HepG2 (cell line): ENCODE results near the gene TEDC2. TPM values are rescaled to one million over a fixed set of nuclear protein-coding genes. Genes with fewer than 3 reads are reported as not detected.

Experiments used
- ADNP ChIP-seq: sonication (generic); formaldehyde crosslinking; IDR thresholded peaks from 2 replicates; pipeline ENCODE4 v1.4.0; 2020; ENCODE audit warnings: missing genetic modification reagents
- ATM ChIP-seq: fragments of 450-650 bp; IDR thresholded peaks from 2 replicates; pipeline ENCODE4 v1.7.1; 2017; ENCODE audit warnings: mild to moderate bottlenecking, borderline replicate concordance
- CENPBD1 ChIP-seq: sonication (generic); formaldehyde crosslinking; IDR thresholded peaks from 2 replicates; pipeline ENCODE4 v1.8.0; 2022; ENCODE audit warnings: missing genetic modification reagents, low read depth, mild to moderate bottlenecking, borderline replicate concordance
- NKX3-1 ChIP-seq: sonication (generic); formaldehyde crosslinking; IDR thresholded peaks from 2 replicates; pipeline ENCODE4 v1.5.0; 2020; ENCODE audit warnings: missing genetic modification reagents
- PCBP1 ChIP-seq: fragments of 200-400 bp; formaldehyde crosslinking; IDR thresholded peaks from 2 replicates; pipeline ENCODE4 v1.6.1; 2017; ENCODE audit warnings: mild to moderate bottlenecking, low read depth, low read length, borderline replicate concordance
- RARA ChIP-seq: IDR thresholded peaks from 2 replicates; pipeline ENCODE4 v1.6.1; 2016; ENCODE audit warnings: missing genetic modification reagents, missing compliant biosample characterization
- RFXAP ChIP-seq: sonication (generic); formaldehyde crosslinking; IDR thresholded peaks from 2 replicates; pipeline ENCODE4 v1.4.0; 2020; ENCODE audit warnings: missing genetic modification reagents, borderline replicate concordance
- SRY ChIP-seq: sonication (generic); formaldehyde crosslinking; IDR thresholded peaks from 2 replicates; pipeline ENCODE4 v1.8.0; 2022; ENCODE audit warnings: mild to moderate bottlenecking, missing genetic modification reagents
- TFDP1 ChIP-seq: IDR thresholded peaks from 2 replicates; pipeline ENCODE4 v1.6.1; 2016; ENCODE audit warnings: missing compliant biosample characterization, missing genetic modification reagents, borderline replicate concordance
- ZFY ChIP-seq: sonication (generic); formaldehyde crosslinking; IDR thresholded peaks from 2 replicates; pipeline ENCODE4 v1.4.0; 2020; ENCODE audit warnings: missing genetic modification reagents
- ZNF18 ChIP-seq: sonication (generic); formaldehyde crosslinking; IDR thresholded peaks from 2 replicates; pipeline ENCODE4 v1.8.0; 2022; ENCODE audit warnings: mild to moderate bottlenecking, missing genetic modification reagents; ENCODE audit not compliant: insufficient replicate concordance
- ZNF253 ChIP-seq: sonication (generic); formaldehyde crosslinking; IDR thresholded peaks from 2 replicates; pipeline ENCODE4 v1.8.0; 2022; ENCODE audit warnings: mild to moderate bottlenecking, missing genetic modification reagents, borderline replicate concordance
- ZNF318 ChIP-seq: sonication (generic); formaldehyde crosslinking; IDR thresholded peaks from 2 replicates; pipeline ENCODE4 v1.4.0; 2020; ENCODE audit warnings: mild to moderate bottlenecking, missing genetic modification reagents
- ZNF331 ChIP-seq: sonication (generic); formaldehyde crosslinking; IDR thresholded peaks from 2 replicates; pipeline ENCODE4 v1.4.0; 2020; ENCODE audit warnings: missing genetic modification reagents
- ZNF713 ChIP-seq: sonication (generic); formaldehyde crosslinking; IDR thresholded peaks from 2 replicates; pipeline ENCODE4 v1.4.0; 2020; ENCODE audit warnings: mild to moderate bottlenecking, missing genetic modification reagents
- ZNF878 ChIP-seq: sonication (generic); formaldehyde crosslinking; IDR thresholded peaks from 2 replicates; pipeline ENCODE4 v1.8.1; 2023; ENCODE audit warnings: mild to moderate bottlenecking, missing genetic modification reagents, moderate library complexity
- ZZZ3 ChIP-seq: sonication (generic); formaldehyde crosslinking; IDR thresholded peaks from 2 replicates; pipeline ENCODE4 v1.4.0; 2020; ENCODE audit warnings: missing genetic modification reagents, mild to moderate bottlenecking, borderline replicate concordance
- polyA plus RNA-seq, 8 experiments: library from polyadenylated mRNA; depleted of rRNA in 3 of 8; stranded (reverse) in 7 of 8; unstranded in 1 of 8; fragments of >200 nt; fragmentation: Illumina TruSeq in 4 of 8; extraction: Trizol in 4 of 8; gene quantifications; 2 replicates each; pipeline versions ENCODE4 v1.2.1 to v1.2.3, GENCODE V29; 2011 to 2016; ENCODE audit warnings: low read depth in 4 of 8, missing spikeins in 1 of 8, mixed read lengths in 1 of 8; ENCODE audit not compliant: insufficient read depth in 1 of 8
- total RNA-seq, 5 experiments: library from RNA; depleted of rRNA; stranded (reverse); fragments of >200 nt; fragmentation: Illumina TruSeq; extraction: Trizol; gene quantifications; 2 replicates each; pipeline ENCODE4 v1.2.3, GENCODE V29; 2016; ENCODE audit warnings: low read depth in 1 of 5

Gene TEDC2
- total and polyA plus RNA-seq, 2 of the 13 experiments (the other 11 are each of a cell fraction or from before 2014, with no cell fraction given), result 6.2 to 24.4 TPM

GRCh38 chr16:2512735-2513404 lies 53.0 kb downstream of the TEDC2 start (continued):
- TF ChIP-seq CENPBD1 (CRISPR knock-in tag) (no peak), ZNF713 (no peak), ADNP (no peak), RARA (CRISPR knock-in tag) (no peak), SRY (no peak), ZNF318 (CRISPR knock-in tag) (no peak; the same call in 1 of the 2 replicates), ZNF331 (CRISPR knock-in tag) (no peak), ATM (no peak), ZNF878 (CRISPR knock-in tag) (no peak), RFXAP (CRISPR knock-in tag) (no peak), ZNF18 (CRISPR knock-in tag) (no peak), TFDP1 (no peak), ZZZ3 (CRISPR knock-in tag) (peak; percentile 79; the same call in 1 of the 2 replicates), PCBP1 (no peak), ZFY (CRISPR knock-in tag) (peak; percentile 10; the same call in 1 of the 2 replicates), ZNF253 (CRISPR knock-in tag) (no peak), NKX3-1 (no peak; the same call in 1 of the 2 replicates)
